ENCODE measurements around the gene CUTA. TPM values are rescaled to one million over a fixed set of nuclear protein-coding genes. Genes with fewer than 3 reads are reported as not detected.

The CUTA gene
- polyA plus RNA-seq, 1 of the 3 experiments (the other 2 are of a cell fraction), result 444 TPM

- Histone ChIP-seq H3K4me3 (ENCODE audit: low read depth in 2 of 2, low read length in 1 of 2) (no peak overlapping the region), H2AFZ (ENCODE audit: low read depth) (no peak overlapping the region), H3K9ac (no peak overlapping the region), H3F3A (replicated peaks; ENCODE audit: insufficient read depth) (peaks cover 45% of the 10 kb centered on the region), H3K79me2 (ENCODE audit: insufficient read depth) (peaks cover 28% of the 10 kb centered on the region), H3K4me2 (no peak overlapping the region), H4K20me1 (ENCODE audit: insufficient read depth) (no peaks in the 10 kb centered on the region), H3K27ac (ENCODE audit: low read depth in 2 of 2, low read length in 1 of 2) (peak overlapping the region in 1 of 2 experiments; percentile 30; a peak in 1 of 4 replicates), H3K9me2 (no peaks in the 10 kb centered on the region), H3K4me1 (ENCODE audit: control insufficient read depth in 1 of 2, insufficient read depth in 2 of 2, low read depth in 1 of 2, low read length in 1 of 2) (peaks cover 0 to 10% of the 10 kb centered on the region in 2 experiments; a peak in 1 of 4 replicates), H3K9me3 (no peaks in the 10 kb centered on the region), H3K36me3 (replicated peaks in 1 of 2; ENCODE audit: control insufficient read depth in 1 of 2, insufficient read depth in 2 of 2, low read length in 1 of 2) (peaks cover 12 to 34% of the 10 kb centered on the region in 2 experiments), H3K27me3 (ENCODE audit: insufficient read depth) (no peaks in the 10 kb centered on the region)
- ChIA-PET CTCF (interaction anchor here (0.6 to 2.6 kb wide), 6 partner anchors 10 to 129 kb away, joined by 3 to 8 read pairs (median 4); partner anchors contain the start of gene KIFC1), POLR2A (no interaction called here)
- 91% methylated on average over 5 of the region's 5 CpGs for WGBS (ENCODE audit: low lambda C conversion rate)
- TF ChIP-seq RXRA (IDR thresholded peaks at IDR 0.05; ENCODE audit: borderline replicate concordance, low read depth) (no peak), NFIC (IDR thresholded peaks at IDR 0.05; ENCODE audit: borderline replicate concordance) (no peak), PBX3 (IDR thresholded peaks at IDR 0.05) (no peak), CTCF (IDR thresholded peaks at IDR 0.05) (peak; percentile 59), RAD21 (IDR thresholded peaks at IDR 0.05; ENCODE audit: low read length) (peak; percentile 70), SMC3 (IDR thresholded peaks at IDR 0.05; ENCODE audit: low read depth, low read length) (peak; percentile 27; the same call in 1 of the 2 replicates)
- no peak for DNase-seq
These were observed 10.7 kb downstream of the CUTA start for GRCh38 chr6:33407132-33407718.

- 97% methylated on average over 11 of the region's 17 CpGs for WGBS (ENCODE audit: low lambda C conversion rate)
- Histone ChIP-seq H3K36me3 (replicated peaks in 1 of 2; ENCODE audit: control insufficient read depth in 1 of 2, insufficient read depth in 2 of 2, low read length in 1 of 2) (peaks cover 12 to 34% of the 10 kb centered on the region in 2 experiments), H3K9me2 (no peaks in the 10 kb centered on the region), H3K27ac (ENCODE audit: low read depth in 2 of 2, low read length in 1 of 2) (no peak overlapping the region), H3K4me1 (ENCODE audit: control insufficient read depth in 1 of 2, insufficient read depth in 2 of 2, low read depth in 1 of 2, low read length in 1 of 2) (peaks cover 0 to 5% of the 10 kb centered on the region in 2 experiments; a peak in 1 of 4 replicates), H3K27me3 (ENCODE audit: insufficient read depth) (no peaks in the 10 kb centered on the region), H3K9ac (no peak overlapping the region), H3K4me3 (ENCODE audit: low read depth in 2 of 2, low read length in 1 of 2) (no peak overlapping the region), H4K20me1 (ENCODE audit: insufficient read depth) (no peaks in the 10 kb centered on the region), H3F3A (replicated peaks; ENCODE audit: insufficient read depth) (peaks cover 39% of the 10 kb centered on the region), H3K4me2 (no peak overlapping the region), H3K79me2 (ENCODE audit: insufficient read depth) (peaks cover 26% of the 10 kb centered on the region), H2AFZ (ENCODE audit: low read depth) (no peak overlapping the region), H3K9me3 (no peaks in the 10 kb centered on the region)
- POLR2A ChIA-PET, result no interaction called here
- no peak for DNase-seq
- CTCF ChIA-PET, result interaction anchor here (1.0 to 2.6 kb wide), 3 partner anchors 9 to 31 kb away, joined by 3 to 8 read pairs (median 6); partner anchors contain the start of gene KIFC1
- TF ChIP-seq ELF1 (IDR thresholded peaks at IDR 0.05), result no peak
- no peak for TF ChIP-seq MEF2A (IDR thresholded peaks at IDR 0.05; ENCODE audit: borderline replicate concordance, low read depth)
- no peak for TF ChIP-seq SIN3A (IDR thresholded peaks at IDR 0.05; ENCODE audit: borderline replicate concordance, low read depth, low read length)
- TF ChIP-seq FOXM1 (IDR thresholded peaks at IDR 0.05; ENCODE audit: low read depth), result no peak
- no peak for TF ChIP-seq JUND (IDR thresholded peaks at IDR 0.05)
- TF ChIP-seq NFIC (IDR thresholded peaks at IDR 0.05; ENCODE audit: borderline replicate concordance), result no peak
- no peak for TF ChIP-seq MAX (IDR thresholded peaks at IDR 0.05; ENCODE audit: low read depth)
- no peak for TF ChIP-seq RFX5 (IDR thresholded peaks at IDR 0.05; ENCODE audit: low read length)
- no peak for TF ChIP-seq EZH2phosphoT487 (IDR thresholded peaks at IDR 0.05; ENCODE audit: borderline replicate concordance, low read depth)
- no peak for TF ChIP-seq TCF12 (IDR thresholded peaks at IDR 0.05)
These were observed 11.8 kb downstream of the CUTA start for GRCh38 chr6:33406126-33406525.

Measured in SK-N-SH (cell line).